Skeletal muscle tissue (tissue), 4 donors: Measurements from ENCODE around the gene PIAS3. TPM values are rescaled to one million over a fixed set of nuclear protein-coding genes. Genes with fewer than 3 reads are reported as not detected.

ENCODE experiments used
- H3K27ac ChIP-seq: one replicate; pipeline ENCODE4 v1.7.0; 2013; ENCODE audit warnings: mild to moderate bottlenecking, low read depth, low read length, inconsistent platforms
- H3K27me3 ChIP-seq, 3 donors: one replicate each; pipeline ENCODE4 v1.7.0; 2013; ENCODE audit warnings: low read length in 3 of 3; ENCODE audit not compliant: control insufficient read depth in 3 of 3, insufficient read depth in 3 of 3
- H3K36me3 ChIP-seq, 3 donors: one replicate each; pipeline ENCODE4 v1.7.0; 2013; ENCODE audit warnings: low read length in 3 of 3; ENCODE audit not compliant: control insufficient read depth in 3 of 3, insufficient read depth in 3 of 3
- H3K4me1 ChIP-seq, 3 donors: one replicate each; pipeline ENCODE4 v1.7.0; 2013; ENCODE audit warnings: low read length in 3 of 3, mild to moderate bottlenecking in 3 of 3; ENCODE audit not compliant: control insufficient read depth in 3 of 3, insufficient read depth in 3 of 3
- H3K4me3 ChIP-seq, 3 donors: one replicate each; pipeline ENCODE4 v1.7.0; 2013; ENCODE audit warnings: low read length in 3 of 3
- H3K9ac ChIP-seq, 3 donors: one replicate each; pipeline ENCODE4 v1.7.0; 2013; ENCODE audit warnings: low read length in 3 of 3, mild to moderate bottlenecking in 3 of 3, moderate library complexity in 2 of 3, low read depth in 1 of 3
- H3K9me3 ChIP-seq, 3 donors: one replicate each; pipeline ENCODE4 v1.7.0; 2013; ENCODE audit warnings: low read length in 3 of 3; ENCODE audit not compliant: control insufficient read depth in 3 of 3
- total RNA-seq: library from RNA; depleted of rRNA; stranded (reverse); fragments of >200 nt; gene quantifications from one replicate; pipeline ENCODE4 v1.2.3, GENCODE V29; 2014
- donor health status: Osteomylitis.

Gene PIAS3
- total RNA-seq, 1 donor from 2014 or later: 5.7 TPM

DNA sequence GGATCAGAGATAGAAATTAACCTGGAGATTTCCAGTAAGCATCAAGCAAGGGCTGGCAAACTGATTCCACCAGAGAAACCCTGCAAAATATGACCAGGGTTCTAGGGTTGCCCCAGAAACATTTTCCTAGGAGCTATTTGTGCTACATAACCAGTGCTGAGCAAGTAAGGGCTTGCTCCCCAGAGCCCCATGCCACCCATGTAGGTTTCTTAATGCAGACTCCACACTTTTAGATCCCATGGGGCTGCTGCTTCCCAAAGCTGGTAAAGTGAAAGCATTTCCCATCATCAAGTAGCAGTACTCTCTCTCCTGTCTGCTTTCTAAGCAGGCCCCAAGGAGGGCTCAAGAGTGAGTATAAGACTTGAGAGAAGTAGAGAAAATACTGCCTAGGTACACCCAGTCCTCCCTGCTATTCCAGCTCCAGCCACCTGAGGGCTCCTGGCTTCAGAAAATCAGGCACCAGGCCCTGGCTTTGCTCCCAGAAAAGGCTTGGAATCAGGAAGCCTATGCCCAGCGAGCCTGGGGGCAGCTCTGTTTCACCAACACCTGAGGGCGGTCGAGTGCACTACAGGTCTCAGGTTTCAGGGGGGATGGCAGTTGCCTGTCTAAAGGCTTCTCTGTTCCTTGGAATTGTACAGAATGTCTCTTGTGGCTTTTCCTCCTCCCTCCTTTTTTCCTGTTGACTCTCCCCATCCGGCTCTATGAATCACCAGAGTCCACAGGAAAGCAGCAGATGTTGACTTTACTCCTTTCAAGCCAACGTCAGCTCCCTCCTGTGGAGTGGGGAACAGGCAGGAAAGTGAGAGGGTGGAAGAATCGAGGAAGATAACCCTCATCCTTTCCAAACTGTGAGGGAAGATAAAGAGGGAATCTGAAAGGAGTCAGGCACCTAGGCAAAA, 33.0 kb upstream of the PIAS3 start:
- H3K9me3 ChIP-seq: no peaks in the 10 kb centered on the region
- H3K27me3 ChIP-seq: no peaks in the 10 kb centered on the region
- peak overlapping the region; percentile 34 to 65 (median 50) for H3K4me3 ChIP-seq
- H3K36me3 ChIP-seq: no peaks in the 10 kb centered on the region
- H3K9ac ChIP-seq: peak overlapping the region; percentile 54 to 74 (median 62)
- H3K4me1 ChIP-seq: peaks cover 15 to 28% (median 19%) of the 10 kb centered on the region in 3 donors
- H3K27ac ChIP-seq: peak overlapping the region; percentile 84

DNA sequence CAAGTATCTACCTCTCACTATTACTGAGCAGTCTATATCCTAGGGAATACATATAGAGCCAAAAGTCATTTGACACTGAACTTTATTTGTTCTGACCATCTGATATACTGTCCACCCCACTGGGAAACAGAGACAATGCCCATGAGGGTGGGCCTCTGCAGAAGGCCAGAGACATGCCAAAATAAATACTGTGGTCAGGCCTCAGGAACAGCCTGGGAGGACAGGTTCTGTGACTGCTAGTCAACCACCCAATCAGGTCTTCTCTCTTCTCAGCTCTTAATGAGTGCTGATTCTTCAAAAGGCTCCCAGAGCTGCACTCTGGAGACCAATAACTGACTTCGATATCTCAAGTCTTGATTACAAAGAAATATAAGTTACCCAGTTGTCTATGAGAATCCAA, 32.3 kb upstream of the PIAS3 start:
- Histone ChIP-seq H3K9ac (peak overlapping the region in 2 of 3 donors; percentile 62 to 74), H3K4me1 (peaks cover 15 to 28% (median 19%) of the 10 kb centered on the region in 3 donors), H3K36me3 (no peaks in the 10 kb centered on the region), H3K27me3 (no peaks in the 10 kb centered on the region), H3K4me3 (peak overlapping the region in 1 of 3 donors; percentile 50), H3K9me3 (no peaks in the 10 kb centered on the region), H3K27ac (peak overlapping the region; percentile 84)

DNA sequence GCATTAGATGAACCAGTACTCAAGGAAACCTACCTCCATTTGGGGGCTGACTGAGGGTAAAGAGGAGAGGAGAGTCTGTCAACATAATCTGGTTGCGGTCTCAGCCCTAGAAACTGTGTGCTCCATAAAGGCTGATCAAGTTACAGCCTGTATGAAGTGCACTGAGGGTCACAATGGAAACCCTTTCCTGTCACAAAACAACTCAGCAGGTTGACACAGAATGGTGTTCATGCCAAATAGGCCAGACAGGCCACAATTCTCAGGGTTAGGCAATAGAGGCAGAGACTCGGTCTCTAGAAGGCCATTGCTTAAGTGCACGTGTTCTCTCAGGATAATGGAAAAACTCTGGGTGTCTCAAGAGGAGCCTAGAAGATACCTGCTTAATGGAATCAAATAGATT, 30.8 kb upstream of the PIAS3 start:
- Histone ChIP-seq H3K9ac (peak overlapping the region in 2 of 3 donors; percentile 55 to 61), H3K36me3 (no peaks in the 10 kb centered on the region), H3K9me3 (no peaks in the 10 kb centered on the region), H3K4me3 (no peak overlapping the region), H3K27me3 (peaks cover 0 to 3% (median 0%) of the 10 kb centered on the region in 3 donors), H3K4me1 (peaks cover 22 to 34% (median 22%) of the 10 kb centered on the region in 3 donors), H3K27ac (no peak overlapping the region)

DNA sequence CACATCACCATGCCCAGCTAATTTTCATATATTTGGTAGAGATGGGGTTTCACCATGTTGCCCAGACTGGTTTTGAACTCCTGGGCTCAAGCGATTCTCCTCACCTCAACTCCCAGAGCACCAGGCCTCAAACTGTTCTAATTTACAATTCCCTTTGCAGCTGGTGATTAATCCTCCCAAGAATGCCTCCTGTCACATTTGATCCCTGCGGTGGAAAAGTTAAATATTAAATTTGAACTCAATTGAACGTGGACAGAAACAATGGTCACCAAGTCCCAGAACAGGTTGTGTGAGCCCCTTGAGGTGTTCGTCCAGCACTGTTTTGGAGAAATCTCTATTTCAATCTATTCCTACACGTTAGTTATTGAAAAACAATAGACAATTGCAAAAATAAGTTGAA, 28.8 kb upstream of the PIAS3 start:
- no peaks in the 10 kb centered on the region for H3K9me3 ChIP-seq
- no peak overlapping the region for H3K4me3 ChIP-seq
- peaks cover 0 to 3% (median 0%) of the 10 kb centered on the region in 3 donors for H3K27me3 ChIP-seq
- H3K4me1 ChIP-seq: peaks cover 21 to 30% (median 22%) of the 10 kb centered on the region in 3 donors
- no peaks in the 10 kb centered on the region for H3K36me3 ChIP-seq
- no peak overlapping the region for H3K27ac ChIP-seq
- no peak overlapping the region for H3K9ac ChIP-seq

DNA sequence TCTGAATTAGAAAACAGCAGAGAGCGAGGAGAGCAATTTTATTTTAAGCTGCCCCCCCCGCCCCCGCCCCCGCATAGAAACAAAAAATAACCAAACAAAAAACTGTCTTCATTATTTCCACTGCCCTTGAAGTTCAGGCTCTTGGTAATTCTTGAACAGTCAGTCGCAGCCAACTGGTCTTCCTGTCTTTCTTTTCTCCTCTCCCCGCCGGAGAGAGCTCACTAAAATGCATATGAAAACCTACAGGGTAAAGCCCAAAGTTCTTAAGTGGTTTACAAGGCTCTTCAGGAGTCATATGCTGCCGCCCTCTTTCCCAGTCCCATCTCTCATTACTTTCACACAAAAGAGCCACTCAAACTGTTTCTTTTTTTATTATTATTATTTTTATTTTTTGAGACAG, 27.9 kb upstream of the PIAS3 start:
- no peak overlapping the region for H3K9ac ChIP-seq
- no peaks in the 10 kb centered on the region for H3K36me3 ChIP-seq
- H3K4me3 ChIP-seq: no peak overlapping the region
- H3K27ac ChIP-seq: no peak overlapping the region
- no peaks in the 10 kb centered on the region for H3K9me3 ChIP-seq
- peaks cover 0 to 3% (median 0%) of the 10 kb centered on the region in 3 donors for H3K27me3 ChIP-seq
- peaks cover 13 to 23% (median 17%) of the 10 kb centered on the region in 3 donors for H3K4me1 ChIP-seq

DNA sequence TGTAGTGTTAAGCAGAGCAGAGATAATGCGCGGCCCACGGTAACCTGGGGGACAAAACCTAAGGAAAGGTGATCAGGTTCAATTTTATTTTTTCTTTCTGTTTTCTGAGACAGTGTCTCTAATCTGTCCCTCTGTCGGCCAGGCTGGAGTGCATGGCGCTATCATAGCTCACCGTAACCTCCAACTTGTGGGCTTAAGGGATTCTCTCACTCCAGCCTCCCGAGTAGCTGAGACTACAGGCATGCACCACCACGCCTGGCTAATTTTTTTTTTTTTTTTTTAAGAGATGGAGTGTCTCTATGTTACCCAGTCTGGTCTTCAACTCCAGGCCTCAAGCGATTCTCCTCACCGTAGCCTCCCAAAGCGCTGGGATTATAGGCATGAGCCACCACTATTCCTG, 27.5 kb upstream of the PIAS3 start:
- Histone ChIP-seq H3K27ac (no peak overlapping the region), H3K9ac (peak overlapping the region in 2 of 3 donors; percentile 3 to 50), H3K9me3 (no peaks in the 10 kb centered on the region)

DNA sequence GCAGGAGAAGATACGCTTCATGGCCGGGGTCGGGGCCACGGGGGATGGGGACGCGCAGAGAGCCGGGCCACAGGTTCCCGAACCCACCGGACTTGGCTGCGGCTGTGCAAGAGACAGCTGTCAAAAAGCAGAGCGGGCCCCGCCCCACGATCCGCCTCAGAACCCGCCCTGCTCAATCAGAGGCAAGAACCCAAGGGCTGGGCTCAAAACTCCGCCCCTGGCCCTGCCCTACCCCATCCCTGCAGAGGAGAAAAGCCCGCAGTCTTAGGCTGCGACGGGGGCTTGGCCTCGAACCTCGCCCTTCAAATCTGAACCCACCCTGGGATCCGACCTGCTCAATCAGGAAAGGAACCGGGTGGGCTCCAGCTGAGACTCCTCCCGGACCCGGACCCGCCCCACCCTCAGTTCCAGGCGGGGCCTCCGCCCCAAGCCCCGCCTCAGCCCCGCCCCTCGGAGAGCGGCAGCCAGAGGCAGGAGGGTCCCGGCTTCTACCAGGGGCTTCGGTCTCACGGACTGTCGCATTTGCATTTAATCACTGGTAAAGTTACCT, 26.9 kb upstream of the PIAS3 start, which contains the start of gene ANKRD35:
Gene ANKRD35, minus strand, starts transcription at position 129 of the 550 bp plus-strand sequence. Its CDS starts 108 bp downstream, at position 21.
- H3K4me1 ChIP-seq: peaks cover 3 to 13% (median 11%) of the 10 kb centered on the region in 3 donors
- H3K4me3 ChIP-seq: peak within 1 kb of the TSS; percentile 77 to 85 (median 85)
- H3K9me3 ChIP-seq: no peaks in the 10 kb centered on the region
- H3K27ac ChIP-seq: no peak within 1 kb of the TSS
- peak within 1 kb of the TSS in 2 of 3 donors; percentile 3 to 50 for H3K9ac ChIP-seq
- peaks cover 0 to 3% (median 0%) of the 10 kb centered on the region in 3 donors for H3K27me3 ChIP-seq
- H3K36me3 ChIP-seq: no peaks in the 10 kb centered on the region

More for the DNA sequence above, 27.5 kb upstream of the PIAS3 start:
- Histone ChIP-seq H3K4me3 (peak overlapping the region; percentile 77 to 85 (median 85)), H3K27me3 (peaks cover 0 to 3% (median 0%) of the 10 kb centered on the region in 3 donors), H3K36me3 (no peaks in the 10 kb centered on the region), H3K4me1 (peaks cover 8 to 19% (median 13%) of the 10 kb centered on the region in 3 donors)

DNA sequence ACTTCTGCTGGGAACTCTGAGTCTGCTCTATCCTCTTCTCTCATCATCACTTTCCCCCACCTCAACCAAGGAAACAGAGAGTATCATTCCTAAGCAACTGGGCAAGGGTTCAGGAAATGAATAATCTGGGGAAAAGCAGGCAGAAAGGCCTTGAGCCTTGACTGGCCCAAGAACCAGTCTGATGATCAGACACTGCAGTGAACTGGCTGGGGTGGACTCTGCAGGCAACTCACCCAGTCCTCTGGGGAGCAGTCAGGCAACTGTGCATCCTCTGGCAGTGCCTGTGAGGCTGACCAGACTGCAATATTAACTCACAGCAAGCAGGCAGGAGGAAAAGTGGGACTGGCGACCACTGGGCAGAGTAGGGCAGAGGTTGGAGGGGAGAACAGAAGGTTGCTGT, 25.8 kb upstream of the PIAS3 start:
- Histone ChIP-seq H3K9ac (no peak overlapping the region), H3K4me1 (peaks cover 3 to 8% (median 8%) of the 10 kb centered on the region in 3 donors), H3K9me3 (no peaks in the 10 kb centered on the region), H3K36me3 (no peaks in the 10 kb centered on the region), H3K27me3 (peaks cover 0 to 3% (median 0%) of the 10 kb centered on the region in 3 donors), H3K27ac (no peak overlapping the region), H3K4me3 (no peak overlapping the region)

DNA sequence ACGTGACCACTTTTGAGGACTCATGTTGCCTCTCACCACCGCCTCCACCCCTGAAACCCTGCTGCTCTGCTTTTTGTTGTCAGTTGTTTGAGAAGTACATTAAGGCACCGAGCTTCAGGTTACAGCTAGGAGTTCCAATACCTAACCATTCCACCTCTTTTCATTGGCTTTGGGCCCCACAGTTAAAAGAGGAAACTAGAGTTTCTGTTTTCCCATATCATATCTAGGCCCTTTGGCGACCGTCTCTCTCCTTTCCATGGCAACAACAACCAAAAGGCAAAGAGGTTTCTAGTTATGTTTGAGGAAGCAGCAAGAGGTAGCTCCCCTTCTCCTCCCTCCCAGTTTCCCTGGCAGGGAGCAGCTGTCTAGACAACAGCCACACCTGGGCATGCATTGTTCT, 20.9 kb upstream of the PIAS3 start:
- no peak overlapping the region for H3K27ac ChIP-seq
- no peak overlapping the region for H3K4me3 ChIP-seq
- H3K4me1 ChIP-seq: no peaks in the 10 kb centered on the region
- no peaks in the 10 kb centered on the region for H3K36me3 ChIP-seq
- H3K27me3 ChIP-seq: peaks cover 0 to under 1% (median 0%) of the 10 kb centered on the region in 3 donors
- H3K9ac ChIP-seq: no peak overlapping the region
- H3K9me3 ChIP-seq: no peaks in the 10 kb centered on the region

DNA sequence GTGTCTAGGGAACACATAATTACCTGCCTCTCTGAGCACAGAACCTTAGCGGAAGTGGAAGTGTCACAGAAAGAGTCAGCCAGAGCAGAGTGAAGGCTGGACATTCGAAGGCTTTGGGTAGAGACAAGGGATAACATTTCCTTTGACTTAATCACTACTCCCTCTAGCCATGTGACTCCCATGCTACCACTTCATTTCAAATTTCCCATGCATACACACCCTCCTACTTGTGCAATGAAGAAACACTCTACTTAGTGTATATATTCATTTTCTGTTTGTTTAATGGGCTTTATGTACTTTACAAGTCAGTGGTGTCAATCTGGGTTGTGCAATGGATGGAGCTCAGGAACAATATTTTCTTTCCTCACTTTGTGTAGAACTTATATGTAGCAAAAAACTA, 19.8 kb upstream of the PIAS3 start:
- Histone ChIP-seq H3K36me3 (no peaks in the 10 kb centered on the region), H3K4me1 (no peaks in the 10 kb centered on the region), H3K9me3 (no peaks in the 10 kb centered on the region), H3K9ac (no peak overlapping the region), H3K4me3 (no peak overlapping the region), H3K27me3 (no peaks in the 10 kb centered on the region), H3K27ac (no peak overlapping the region)
